HEK293T (cell line): Measurements from ENCODE around the gene ZFP3.
"Not testable (repeated sequence)": the region's sequence is repeated elsewhere in the genome, so short reads cannot be mapped to it uniquely, and the experiment has no call there.

ENCODE experiments used
- CTCF ChIA-PET: fragments of 350-600 bp; formaldehyde crosslinking; extraction: SDS; loops from one replicate; lab custom pipeline; 2021; ENCODE audit warnings: antibody characterized with exemption, inconsistent platforms; lab: Yijun Ruan, JAX
- POLR2A ChIA-PET: fragments of 350-600 bp; formaldehyde crosslinking; extraction: SDS; loops from one replicate; lab custom pipeline; 2020; ENCODE audit warnings: antibody characterized with exemption, inconsistent platforms; lab: Yijun Ruan, JAX
- DNase-seq: peaks from one replicate; pipeline ENCODE4 v3.0.0; 2012; ENCODE audit warnings: mixed read lengths; ENCODE audit errors: extremely low spot score
- ARNT ChIP-seq: fragments of 450-650 bp; IDR thresholded peaks from 2 replicates; pipeline ENCODE4 v1.6.1; 2017; ENCODE audit warnings: mild to moderate bottlenecking
- BHLHE40 ChIP-seq: fragments of 450-650 bp; IDR thresholded peaks from 2 replicates; pipeline ENCODE4 v1.6.1; 2016; ENCODE audit warnings: mild to moderate bottlenecking, moderate library complexity, borderline replicate concordance
- CTBP1 ChIP-seq: fragments of 450-650 bp; IDR thresholded peaks from 2 replicates; pipeline ENCODE4 v1.6.1; 2016; ENCODE audit warnings: borderline replicate concordance
- ELF4 ChIP-seq: fragments of 450-650 bp; IDR thresholded peaks from 2 replicates; pipeline ENCODE4 v1.6.1; 2017; ENCODE audit warnings: antibody characterized with exemption
- FOXA1 ChIP-seq: fragments of 450-650 bp; IDR thresholded peaks from 2 replicates; pipeline ENCODE4 v1.6.1; 2016; ENCODE audit warnings: mild to moderate bottlenecking
- FOXK2 ChIP-seq: fragments of 450-650 bp; IDR thresholded peaks from 2 replicates; pipeline ENCODE4 v1.6.1; 2016; ENCODE audit warnings: mild to moderate bottlenecking
- FOXM1 ChIP-seq: fragments of 450-650 bp; IDR thresholded peaks from 2 replicates; pipeline ENCODE4 v1.6.1; 2017; ENCODE audit warnings: mild to moderate bottlenecking, borderline replicate concordance
- HDGF ChIP-seq: fragments of 450-650 bp; IDR thresholded peaks from 2 replicates; pipeline ENCODE4 v1.6.1; 2017; ENCODE audit warnings: antibody characterized with exemption, borderline replicate concordance
- L3MBTL2 ChIP-seq: fragments of 450-650 bp; conservative IDR thresholded peaks from 2 replicates; pipeline ENCODE4 v1.6.1; 2016; ENCODE audit warnings: mild to moderate bottlenecking
- LEF1 ChIP-seq: fragments of 450-650 bp; IDR thresholded peaks from 2 replicates; pipeline ENCODE4 v1.6.1; 2017; ENCODE audit warnings: mild to moderate bottlenecking, borderline replicate concordance
- NFRKB ChIP-seq: fragments of 450-650 bp; IDR thresholded peaks from 2 replicates; pipeline ENCODE4 v1.6.1; 2016; ENCODE audit warnings: mild to moderate bottlenecking, moderate library complexity
- PKNOX1 ChIP-seq: fragments of 450-650 bp; IDR thresholded peaks from 2 replicates; pipeline ENCODE4 v1.6.1; 2016
- SP1 ChIP-seq: fragments of 450-650 bp; IDR thresholded peaks from 2 replicates; pipeline ENCODE4 v1.6.1; 2017
- SUZ12 ChIP-seq: fragments of 450-650 bp; IDR thresholded peaks from 2 replicates; pipeline ENCODE4 v1.6.1; 2016; ENCODE audit warnings: mild to moderate bottlenecking
- TARDBP ChIP-seq: fragments of 450-650 bp; IDR thresholded peaks from 2 replicates; pipeline ENCODE4 v1.6.1; 2016
- ZNF384 ChIP-seq: fragments of 450-650 bp; IDR thresholded peaks from 2 replicates; pipeline ENCODE4 v1.6.1; 2016

Gene ZFP3

GRCh38 chr17:5068236-5068635 is 10.0 kb upstream of the ZFP3 start:
- no peak for DNase-seq
- TF ChIP-seq FOXK2 (no peak), HDGF (no peak), TARDBP (no peak), SP1 (no peak), ARNT (no peak), SUZ12 (no peak), LEF1 (no peak), BHLHE40 (no peak), ELF4 (no peak), FOXA1 (no peak), CTBP1 (no peak), PKNOX1 (no peak)
- POLR2A ChIA-PET = no interaction called here
- CTCF ChIA-PET = no interaction called here

GRCh38 chr17:5069724-5070123 is 8.5 kb upstream of the ZFP3 start:
- DNase-seq = no peak
- TF ChIP-seq FOXM1 = no peak
- TF ChIP-seq LEF1 = no peak
- no peak for TF ChIP-seq FOXK2
- no peak for TF ChIP-seq SUZ12
- TF ChIP-seq HDGF = no peak
- TF ChIP-seq TARDBP = no peak
- TF ChIP-seq FOXA1 = no peak
- no peak for TF ChIP-seq ARNT
- CTCF ChIA-PET = no interaction called here

GRCh38 chr17:5075472-5075871 is 2.8 kb upstream of the ZFP3 start:
- POLR2A ChIA-PET, DNase-seq: not testable (repeated sequence)

More at GRCh38 chr17:5069724-5070123, 8.5 kb upstream of the ZFP3 start:
- POLR2A ChIA-PET = no interaction called here

GRCh38 chr17:5077275-5077674 is 992 bp upstream of the ZFP3 start:
- CTCF ChIA-PET, POLR2A ChIA-PET, DNase-seq: not testable (repeated sequence)

More at GRCh38 chr17:5075472-5075871, 2.8 kb upstream of the ZFP3 start:
- CTCF ChIA-PET = interaction anchor here (0.6 kb wide), 1 partner anchor 25 kb away, joined by 5 read pairs; no protein-coding TSS in a partner anchor

- TF ChIP-seq PKNOX1 = no peak
- no peak for TF ChIP-seq NFRKB
- no peak for TF ChIP-seq ELF4
- TF ChIP-seq FOXK2 = no peak
- TF ChIP-seq BHLHE40 = no peak
- TF ChIP-seq HDGF = no peak
- TF ChIP-seq CTBP1 = no peak
- no peak for TF ChIP-seq L3MBTL2
- TF ChIP-seq LEF1 = no peak
- no peak for TF ChIP-seq TARDBP
- TF ChIP-seq FOXA1 = no peak
- TF ChIP-seq SUZ12 = no peak
- no peak for TF ChIP-seq SP1
- no peak for TF ChIP-seq ARNT
- no peak for TF ChIP-seq FOXM1
- TF ChIP-seq ZNF384 = no peak
- POLR2A ChIA-PET = no interaction called here
- CTCF ChIA-PET = no interaction called here
- no peak for DNase-seq
Measured at GRCh38 chr17:5077781-5078105, 524 bp upstream of the ZFP3 start.

GRCh38 chr17:5080591-5080990 is 2.3 kb downstream of the ZFP3 start:
- DNase-seq = no peak
- no peak for TF ChIP-seq CTBP1
- TF ChIP-seq SUZ12 = no peak
- TF ChIP-seq PKNOX1 = no peak
- TF ChIP-seq ZNF384 = no peak
- TF ChIP-seq NFRKB = no peak
- TF ChIP-seq BHLHE40 = no peak
- no peak for TF ChIP-seq ELF4
- no peak for TF ChIP-seq L3MBTL2
- TF ChIP-seq HDGF = no peak
- no peak for TF ChIP-seq FOXM1
- no peak for TF ChIP-seq ARNT
- POLR2A ChIA-PET = no interaction called here
- CTCF ChIA-PET = interaction anchor here (0.5 to 0.6 kb wide), 2 partner anchors 30 to 425 kb away, joined by 3 to 5 read pairs; no protein-coding TSS in a partner anchor

- TF ChIP-seq FOXK2 (no peak), PKNOX1 (no peak), ELF4 (no peak), SUZ12 (no peak), LEF1 (no peak), ZNF384 (no peak), BHLHE40 (no peak), HDGF (no peak), ARNT (no peak), CTBP1 (no peak), FOXA1 (no peak), NFRKB (no peak), L3MBTL2 (no peak), FOXM1 (no peak), SP1 (no peak), TARDBP (no peak)
- ChIA-PET CTCF (no interaction called here), POLR2A (no interaction called here)
- DNase-seq = no peak
Measured at GRCh38 chr17:5092218-5093010, 14.1 kb downstream of the ZFP3 start.
